HG02571 (cell line): ENCODE data around the gene HCFC1.

Experiments used
- ATAC-seq: cut with Tn5 transposase; IDR thresholded peaks from one replicate; pipeline ENCODE4 v1.9.1; 2021; ENCODE audit warnings: mild to moderate bottlenecking, moderate library complexity; ENCODE audit not compliant: unreplicated experiment

The HCFC1 gene

DNA sequence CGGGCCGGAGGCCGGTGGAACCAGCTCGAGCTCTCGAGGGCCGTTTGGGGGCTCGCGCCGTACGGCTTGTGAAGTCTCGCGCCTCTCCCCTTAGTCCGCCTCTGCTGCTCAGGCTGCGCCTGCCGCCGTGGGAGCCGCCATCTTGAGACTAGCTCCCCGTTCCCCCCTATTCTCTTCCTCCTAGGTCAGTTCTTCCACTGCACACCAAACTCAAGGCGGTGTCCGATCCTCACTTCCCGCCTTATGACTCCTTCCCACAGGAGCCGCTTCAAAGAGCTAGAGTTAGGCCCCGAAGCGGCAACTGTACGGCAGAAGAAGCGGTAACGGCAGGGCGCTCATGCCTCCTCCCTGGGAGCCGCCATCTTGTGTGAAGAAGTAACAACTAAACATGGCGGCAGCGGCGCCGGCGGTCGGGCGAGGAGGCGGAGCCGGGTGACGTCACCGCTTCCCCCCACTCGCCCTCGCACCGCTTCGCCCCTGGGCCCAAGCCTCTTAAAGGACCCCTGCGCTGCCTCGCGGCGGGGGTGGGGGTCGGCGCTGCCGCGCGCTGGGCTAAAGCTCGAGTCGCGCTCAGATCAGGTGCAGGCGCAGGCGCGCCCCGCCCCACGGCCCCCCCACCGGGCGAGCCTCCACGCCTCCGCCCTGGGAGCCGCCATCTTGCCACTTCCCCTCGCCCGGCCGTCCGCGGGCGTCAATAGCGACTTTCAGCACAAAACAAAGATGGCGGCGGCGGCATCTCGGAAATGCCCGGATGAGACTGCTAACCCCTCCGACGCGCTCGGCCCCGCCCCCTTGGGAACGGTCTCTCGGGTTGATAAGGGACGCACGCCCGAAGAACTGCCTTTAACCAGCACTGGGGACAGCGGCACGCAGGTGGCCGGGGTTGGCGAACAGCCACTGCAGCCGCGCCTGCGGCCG lies at the start of gene HCFC1:
HCFC1 (minus strand) TSS at position 369 of the 918 bp plus-strand sequence. CDS start 978 bp downstream, outside the sequence.
- ATAC-seq, result peak; percentile 38

DNA sequence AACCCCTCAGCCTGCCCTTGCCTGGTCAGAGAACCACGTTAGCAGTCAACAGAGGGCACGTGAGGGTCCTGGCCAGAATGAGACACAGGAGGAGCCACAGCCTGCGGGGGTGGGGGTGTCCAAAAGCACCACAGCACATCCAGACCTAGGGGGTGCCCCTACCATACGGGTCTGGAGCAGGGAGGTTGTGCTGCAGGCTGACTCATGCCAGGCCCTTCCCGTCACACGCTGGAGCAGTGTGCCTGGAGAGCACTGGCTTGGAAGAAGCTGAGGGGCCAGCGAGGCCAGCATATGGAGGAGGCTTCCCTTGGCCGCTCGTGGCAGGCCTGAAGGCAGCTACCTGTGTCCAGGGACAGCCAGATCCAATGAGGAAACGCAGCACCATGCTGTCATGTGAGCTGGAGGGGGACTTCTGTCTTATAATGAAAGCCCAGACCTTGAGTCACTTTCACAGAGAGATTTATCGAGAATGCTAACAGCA lies 49.6 kb upstream of the HCFC1 start:
- no peak for ATAC-seq

DNA sequence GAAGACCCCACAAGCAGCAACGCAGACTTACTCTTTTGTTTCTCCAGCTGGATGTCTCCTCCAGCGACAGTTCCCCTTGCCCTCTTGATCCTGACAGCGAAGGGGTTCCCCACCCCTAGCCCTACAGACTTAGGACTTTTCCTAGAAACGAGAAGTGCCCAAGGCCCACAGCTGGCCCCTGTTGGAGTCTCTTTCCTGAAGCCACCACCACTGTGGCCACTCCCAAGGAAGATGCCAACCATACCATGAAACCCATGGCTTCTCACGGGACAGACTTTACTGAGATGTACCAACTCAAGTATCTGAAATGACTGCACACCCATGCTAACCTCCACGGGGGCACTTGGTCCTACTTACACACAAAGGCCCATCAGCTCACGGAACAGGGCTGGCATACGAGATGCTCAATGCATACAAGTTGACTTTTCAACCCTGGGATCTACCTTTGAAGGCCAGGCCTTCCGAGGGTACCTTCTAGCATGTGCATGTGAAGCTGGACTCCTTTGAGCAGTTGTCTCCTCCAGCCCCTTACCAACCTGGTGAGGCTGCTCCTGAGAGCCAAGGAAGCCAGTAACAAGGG lies 49.0 kb upstream of the HCFC1 start:
- ATAC-seq, result peak; percentile 1

DNA sequence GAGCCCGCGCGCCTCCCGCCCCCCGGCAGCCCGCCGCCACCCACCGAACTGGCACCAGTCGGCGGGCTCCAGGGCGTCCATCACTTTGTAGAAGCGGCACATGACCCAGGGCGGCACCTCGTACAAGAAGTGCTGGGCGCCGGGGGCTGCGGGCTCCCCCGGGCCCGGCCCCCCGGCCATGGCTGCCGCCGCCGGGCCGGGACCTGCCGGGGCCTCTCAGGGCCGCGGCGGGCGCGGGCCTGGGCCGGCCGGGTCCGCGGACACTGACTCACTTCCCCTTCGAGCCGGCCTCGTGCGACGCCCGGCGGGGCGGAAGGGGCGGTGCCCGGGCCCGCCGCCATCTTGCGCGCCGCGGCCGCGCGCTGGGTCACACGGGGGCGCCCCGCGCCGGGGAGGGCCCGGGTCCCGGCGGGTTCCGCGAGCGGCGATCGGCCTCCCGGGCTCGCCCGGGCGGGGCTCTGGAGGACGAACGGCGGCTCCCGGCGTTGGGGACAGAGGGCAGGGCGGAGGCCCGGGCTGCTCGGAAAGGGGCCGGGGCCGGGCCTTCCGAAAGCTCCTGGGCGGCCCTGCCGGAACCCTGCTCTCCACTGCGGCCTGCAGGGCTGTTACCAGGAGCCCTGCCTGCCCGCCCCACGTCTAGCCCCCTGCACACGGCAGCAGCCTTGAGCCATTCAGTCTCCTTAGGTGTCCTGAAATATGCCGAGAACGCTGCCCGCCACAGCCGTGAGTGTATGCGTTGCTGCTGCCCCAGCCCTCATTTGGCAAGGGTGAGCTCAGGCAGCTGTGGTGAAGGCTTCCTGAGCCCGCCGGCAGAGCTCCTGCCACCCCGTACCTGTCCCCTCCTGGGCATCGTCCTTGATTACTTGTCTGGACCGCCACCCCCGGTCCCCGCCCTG lies 48.3 kb upstream of the HCFC1 start, which contains the start of gene IRAK1:
IRAK1 (minus strand) TSS at position 270 of the 896 bp plus-strand sequence; CDS start at position 180, 90 bp downstream.
- ATAC-seq, result peak; percentile 63

DNA sequence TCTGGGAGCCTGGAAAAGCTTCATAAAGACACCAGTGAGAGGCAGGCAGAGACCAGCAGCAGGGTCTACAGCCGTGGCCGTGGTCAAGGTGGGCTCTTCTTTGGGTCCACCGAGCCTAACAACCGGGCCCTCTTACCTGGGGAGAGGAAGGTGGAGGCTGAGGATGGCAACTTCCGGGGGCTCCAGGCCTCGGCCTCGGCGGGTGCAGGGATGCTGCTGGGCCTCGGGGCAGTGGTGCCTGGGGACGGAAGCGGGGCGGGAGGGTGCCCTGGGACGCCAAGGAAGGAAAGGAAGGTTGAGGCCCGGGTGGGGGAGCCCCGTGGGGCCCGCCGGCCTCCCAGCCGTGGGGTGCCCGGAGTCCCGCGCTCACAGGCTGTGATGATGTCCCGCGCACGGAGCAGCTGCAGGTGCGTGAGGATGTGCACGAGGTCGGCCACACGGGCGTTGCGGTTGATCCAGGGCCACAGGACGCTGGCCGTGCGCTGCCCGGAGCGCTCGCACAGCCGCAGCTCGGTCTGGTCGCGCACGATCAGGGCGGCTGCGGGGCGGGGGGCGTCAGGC lies 47.5 kb upstream of the HCFC1 start:
- ATAC-seq, result no peak

DNA sequence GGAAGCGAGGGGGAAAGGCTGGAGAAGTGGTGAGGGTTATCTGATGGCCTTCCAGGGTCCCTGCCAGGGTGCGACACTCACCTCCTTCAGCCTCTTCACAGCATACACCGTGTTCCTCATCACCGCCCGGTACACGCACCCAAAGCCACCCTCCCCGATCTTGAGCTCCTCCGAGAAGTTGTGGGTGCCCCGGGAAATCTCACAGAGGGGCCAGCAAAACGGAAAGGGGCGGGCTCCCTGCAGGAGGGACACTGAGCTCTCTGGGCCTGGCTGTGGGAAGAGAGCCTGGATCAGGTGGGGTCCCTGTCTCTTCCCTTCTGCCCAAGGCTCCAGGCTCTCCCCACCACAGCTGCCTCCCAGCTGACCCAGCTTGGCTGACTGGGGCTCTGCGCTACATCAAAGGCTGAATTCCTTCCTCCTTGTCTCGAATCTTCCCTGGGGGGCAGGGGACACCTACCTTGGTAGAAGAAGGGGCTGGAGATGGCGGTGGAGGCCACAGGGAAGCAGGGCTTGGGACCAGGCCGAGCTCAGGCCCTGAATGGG lies 47.0 kb upstream of the HCFC1 start:
- ATAC-seq, result no peak

DNA sequence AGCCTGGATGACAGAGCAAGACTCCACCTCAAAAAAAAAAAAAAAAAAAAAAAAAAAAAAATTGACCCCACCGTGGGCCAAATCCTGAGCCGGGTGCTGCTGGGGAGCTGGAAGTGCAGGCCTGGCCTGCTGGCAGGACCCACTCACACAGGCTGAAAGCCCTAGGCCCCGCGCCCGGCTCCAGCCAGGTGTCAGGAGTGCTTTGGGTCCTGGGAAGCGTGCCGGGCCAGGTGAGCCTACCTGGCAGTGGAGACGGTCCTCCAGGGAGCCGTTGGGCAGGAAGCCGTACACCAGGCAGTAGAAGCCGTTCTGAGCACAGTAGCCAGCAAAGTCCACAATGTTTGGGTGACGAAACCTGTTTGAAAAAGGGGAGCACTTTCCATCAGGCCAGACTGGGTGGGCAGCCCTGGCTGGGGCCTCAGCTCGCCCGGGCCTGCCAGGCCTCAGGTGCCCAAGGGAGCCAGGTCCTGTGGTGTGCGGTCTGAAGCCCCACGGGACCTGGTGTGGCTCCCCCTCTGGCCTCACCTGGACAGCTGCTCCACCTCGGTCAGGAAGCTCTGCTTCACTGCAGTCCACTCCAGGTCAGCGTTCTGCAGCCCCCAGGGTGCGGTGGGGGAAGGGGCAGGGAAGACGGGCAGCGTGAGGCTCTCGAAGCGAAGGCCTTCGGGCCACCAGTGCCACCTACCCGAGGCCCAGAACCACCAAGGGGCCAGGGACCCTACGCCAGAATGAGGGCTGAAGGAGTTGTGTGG lies 46.3 kb upstream of the HCFC1 start:
- ATAC-seq, result no peak

DNA sequence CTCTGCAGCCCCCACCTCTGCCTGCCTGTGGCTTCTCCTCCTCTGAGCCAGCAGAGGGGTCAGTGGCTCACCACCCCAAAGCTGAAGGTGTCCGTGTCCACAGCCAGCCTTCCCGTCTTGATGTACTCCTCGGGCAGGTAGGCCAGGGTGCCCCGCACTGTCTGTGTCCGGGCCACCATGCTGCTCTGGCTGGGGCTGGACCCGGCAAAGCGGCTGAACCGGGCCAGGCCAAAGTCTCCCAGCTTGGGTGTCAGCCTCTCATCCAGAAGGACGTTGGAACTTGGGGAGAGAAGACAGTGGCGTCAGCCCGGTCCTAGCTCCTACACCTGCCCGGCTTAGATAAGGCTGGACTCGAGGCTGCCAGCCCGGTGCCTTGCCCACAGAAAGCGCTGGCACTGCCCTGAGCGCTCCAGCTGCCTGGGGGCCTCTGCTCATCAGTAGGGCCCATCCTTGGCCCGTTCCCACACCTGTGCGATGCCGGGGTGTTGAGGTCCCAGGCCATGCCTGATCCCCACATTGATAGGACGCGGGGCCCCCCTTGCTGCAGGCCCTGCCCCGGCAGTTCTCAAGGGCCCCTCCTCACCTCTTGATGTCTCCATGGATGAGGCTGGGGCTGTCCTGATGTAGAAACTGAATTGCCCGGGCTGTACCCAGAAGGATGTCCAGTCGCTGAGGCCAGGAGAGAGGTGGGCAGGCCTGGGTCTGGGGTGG lies 44.9 kb upstream of the HCFC1 start:
- no peak for ATAC-seq

DNA sequence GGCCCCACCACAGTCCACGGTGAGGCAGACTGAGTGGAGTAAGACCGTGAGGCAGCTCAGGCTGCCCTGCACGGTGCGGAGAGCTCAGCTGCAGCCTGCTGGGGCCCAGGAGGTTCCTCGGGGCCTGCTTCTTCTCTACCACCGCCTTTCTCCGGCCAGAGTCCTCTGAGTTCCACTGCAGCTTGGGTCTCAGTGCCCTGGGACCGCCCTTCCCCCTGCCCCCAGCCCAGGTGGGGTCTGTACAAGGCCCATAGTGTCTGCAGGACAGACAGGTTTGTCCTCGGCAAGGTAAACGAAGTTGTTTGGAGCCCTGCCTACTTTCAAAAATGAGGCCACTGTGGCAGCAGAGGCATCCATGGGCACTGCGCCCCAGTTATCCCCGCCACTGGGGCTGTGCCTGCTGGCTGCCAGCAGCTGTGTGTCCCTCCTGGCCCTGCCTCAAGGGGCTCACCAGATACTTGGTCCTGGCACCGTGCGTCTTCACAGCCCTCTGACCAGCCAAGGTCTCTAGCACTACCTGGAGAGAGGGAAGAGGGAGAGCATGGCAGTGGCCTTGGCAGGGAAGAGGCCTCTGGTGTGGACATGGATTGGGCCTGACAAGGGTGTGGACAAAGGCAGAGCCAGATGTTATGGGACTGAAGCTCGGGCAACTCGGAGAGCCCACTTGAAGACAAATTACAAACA lies 44.1 kb upstream of the HCFC1 start:
- ATAC-seq, result no peak

DNA sequence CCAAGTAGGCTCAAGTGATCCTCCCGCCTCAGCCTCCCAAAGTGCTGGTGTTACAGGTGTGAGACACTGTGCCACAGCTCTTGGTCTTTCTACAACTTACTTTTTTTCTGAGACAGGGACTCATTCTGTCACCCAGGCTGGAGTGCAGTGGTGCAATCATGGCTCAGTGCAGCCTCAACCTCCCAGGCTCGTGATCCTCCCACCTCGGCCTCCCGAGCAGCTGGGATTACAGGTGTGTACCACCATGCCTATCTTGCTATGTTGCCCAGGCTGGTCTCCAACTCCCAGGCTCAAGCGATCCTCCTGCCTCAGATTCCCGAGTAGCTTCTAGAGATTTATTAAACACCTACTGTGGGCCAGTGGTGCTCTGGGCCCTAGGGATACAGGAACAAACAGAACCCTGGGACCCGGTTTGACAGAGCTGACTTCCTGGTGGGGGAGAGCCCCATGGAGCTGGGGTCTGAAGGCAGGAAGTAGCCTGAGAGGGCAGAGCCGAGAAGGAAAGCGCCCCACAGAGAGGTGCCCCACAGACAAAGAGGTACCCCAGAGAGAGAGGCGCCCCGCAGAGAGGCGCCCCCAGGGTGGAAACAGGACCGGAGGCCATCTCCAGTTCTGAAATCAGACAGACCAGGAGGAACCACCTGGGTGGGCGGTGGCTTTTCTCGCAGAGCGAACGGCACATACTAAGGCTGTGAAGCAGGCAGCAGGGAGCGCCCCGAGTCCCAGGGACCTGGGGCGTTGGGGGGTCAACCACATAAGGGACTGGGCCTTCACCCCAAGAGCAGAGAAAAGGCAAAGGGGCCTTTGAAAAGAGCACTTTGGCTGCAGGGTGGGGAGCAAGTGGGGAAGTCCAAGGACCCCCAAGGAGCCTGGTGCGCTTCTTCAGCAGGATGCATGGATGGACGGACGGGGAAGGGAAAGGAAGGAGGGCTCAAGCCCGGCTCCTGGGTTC lies 43.1 kb upstream of the HCFC1 start:
- no peak for ATAC-seq

DNA sequence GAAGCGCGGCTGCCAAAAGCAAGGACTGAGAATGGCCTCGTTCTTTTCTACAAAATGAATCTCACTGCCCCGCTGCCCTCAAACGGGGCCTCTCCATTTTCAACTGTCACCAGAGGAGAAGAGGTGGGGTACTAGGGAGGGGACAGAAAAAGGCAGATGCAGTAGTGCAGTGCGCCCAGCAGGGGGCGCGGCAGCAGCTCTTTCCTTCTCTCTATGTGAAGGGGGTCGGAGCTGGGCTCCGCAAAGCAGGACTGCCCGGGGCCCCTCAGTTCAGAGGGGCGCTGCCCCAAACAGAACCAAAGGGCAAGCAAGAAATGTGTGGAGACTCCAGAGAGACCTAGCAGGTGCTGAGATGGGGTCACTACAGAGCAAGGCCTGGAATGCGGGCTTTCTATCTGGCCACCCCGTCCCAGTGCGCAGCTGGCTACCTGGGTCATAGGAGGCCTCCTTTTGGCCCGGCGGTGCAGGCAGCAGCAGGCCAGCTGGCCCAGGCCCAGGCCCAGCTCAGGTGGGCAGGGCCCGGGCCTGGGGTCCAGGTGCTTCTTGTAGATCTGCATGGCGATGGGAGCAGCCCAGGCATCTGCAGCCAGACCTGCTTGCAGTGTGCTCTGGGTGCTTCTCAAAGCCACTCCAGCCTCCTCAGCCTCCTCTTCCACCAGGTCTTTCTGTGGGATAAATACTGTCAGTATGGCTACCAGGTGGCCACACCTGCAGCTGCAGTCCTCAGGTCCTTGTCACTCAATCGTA lies 42.2 kb upstream of the HCFC1 start:
- ATAC-seq, result no peak

DNA sequence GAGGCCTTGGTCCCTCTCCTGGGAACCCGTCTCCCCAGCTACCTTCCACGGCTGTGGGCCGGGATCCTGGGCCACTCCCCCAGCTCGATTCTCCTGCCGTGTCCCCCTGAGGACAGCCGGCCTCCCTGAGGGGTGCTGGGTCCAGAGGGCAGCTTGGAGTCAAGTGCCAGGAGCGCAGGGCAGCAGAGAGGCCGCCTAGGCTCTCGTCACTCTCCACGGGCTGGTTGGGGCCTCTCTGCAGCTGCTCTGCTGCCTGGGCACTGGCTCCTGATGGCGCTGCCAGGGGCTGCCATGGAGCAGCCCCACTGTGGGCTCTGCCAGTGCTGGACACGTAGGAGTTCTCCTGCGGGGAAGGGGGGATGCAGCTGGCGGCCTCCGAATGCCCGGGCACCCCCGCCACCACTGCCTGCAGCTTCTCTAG lies 41.4 kb upstream of the HCFC1 start:
- no peak for ATAC-seq

DNA sequence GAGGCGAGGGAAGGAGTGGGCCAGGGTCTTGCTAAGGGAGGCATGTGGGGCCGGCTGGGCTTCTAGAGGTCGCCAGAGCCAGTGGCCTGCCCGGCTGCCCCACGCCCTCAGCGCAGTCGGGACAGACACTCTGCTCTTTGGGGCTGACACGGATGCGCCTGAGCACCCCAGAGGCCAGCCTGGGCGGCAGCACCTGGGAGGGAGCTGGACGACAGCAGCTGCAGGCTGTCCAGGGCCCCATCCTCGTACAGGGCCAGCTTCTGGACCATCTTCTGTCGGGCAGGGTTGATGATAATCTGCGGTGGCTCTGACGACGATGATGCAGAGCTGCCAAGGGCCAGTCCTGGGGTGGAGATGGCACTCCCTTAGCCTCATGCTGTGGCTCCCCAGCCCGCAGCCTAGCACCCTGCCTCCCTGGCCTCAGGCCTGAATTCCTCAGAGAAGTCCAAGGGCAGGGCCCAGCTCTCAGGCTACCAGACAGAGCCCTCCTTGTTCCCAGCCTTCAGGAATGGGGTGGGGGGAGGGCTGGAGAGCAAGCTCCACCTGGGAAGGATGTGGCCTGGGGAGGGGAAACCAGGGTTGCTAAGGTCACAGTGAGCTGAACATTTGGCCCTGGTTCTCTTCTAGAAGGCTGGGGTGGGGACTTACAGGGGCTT lies 40.8 kb upstream of the HCFC1 start:
- no peak for ATAC-seq

DNA sequence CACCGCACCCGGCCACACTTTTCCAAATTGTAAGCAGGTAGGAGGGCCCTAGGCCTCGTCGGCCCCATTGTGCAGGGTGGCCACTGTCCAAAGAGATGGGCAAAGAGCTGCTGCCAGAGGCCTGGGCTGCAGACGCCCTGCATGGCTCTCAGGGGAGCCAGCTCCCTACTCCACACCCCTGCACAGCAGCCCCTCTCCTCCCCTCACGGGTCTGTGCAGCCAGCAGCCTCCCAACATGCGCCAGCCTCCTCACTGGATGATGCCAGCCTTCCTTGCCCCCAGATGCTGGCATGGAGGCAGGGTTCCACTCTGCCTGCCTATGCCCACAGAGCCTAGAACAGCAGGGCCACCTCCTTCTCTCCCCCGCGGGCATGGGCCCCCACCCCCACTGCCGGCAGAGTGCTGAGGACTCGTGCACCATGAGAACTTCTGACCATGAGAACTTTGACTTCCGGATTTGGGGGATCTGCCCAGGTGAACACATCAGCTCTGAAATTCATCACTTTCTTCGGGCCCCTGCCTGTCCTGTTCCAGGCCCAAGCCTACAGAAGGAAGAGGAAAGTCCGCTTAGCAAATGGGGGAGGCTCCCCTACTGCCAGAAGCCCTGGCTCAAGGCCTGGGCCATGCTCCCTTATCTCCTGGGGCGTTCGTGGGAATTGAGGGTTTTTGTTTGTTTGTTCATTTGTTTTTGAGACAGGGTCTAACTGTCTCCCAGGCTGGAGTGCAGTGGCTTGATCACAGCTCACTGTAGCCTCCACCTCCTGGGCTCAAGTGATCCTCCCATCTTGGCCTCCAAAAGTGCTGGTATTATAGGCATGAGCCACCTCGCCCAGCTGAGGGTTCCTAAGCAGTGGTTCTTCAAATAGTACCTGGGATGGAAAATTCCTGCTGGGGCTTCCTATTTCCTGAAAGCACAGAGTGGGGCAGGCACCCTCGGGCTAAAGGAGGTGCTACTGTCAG lies 40.0 kb upstream of the HCFC1 start:
- ATAC-seq, result no peak
